ENCODE data around the gene MSANTD4. TPM values are rescaled to one million over a fixed set of nuclear protein-coding genes. Genes with fewer than 3 reads are reported as not detected.
"Not testable (repeated sequence)": the region's sequence is repeated elsewhere in the genome, so short reads cannot be mapped to it uniquely, and the experiment has no call there.

Gene MSANTD4
- total and polyA plus RNA-seq, 2 donors = 7.9 to 15.8 TPM

GRCh38 chr11:106017093-106017492 is 4.9 kb downstream of the MSANTD4 start:
- peaks cover 0 to 6% of the 10 kb centered on the region in 2 donors for H3K36me3 ChIP-seq (ENCODE audit: control insufficient read depth in 2 of 2, insufficient read depth in 2 of 2, low read length in 1 of 2)
- H3K27ac ChIP-seq (ENCODE audit: low read depth in 1 of 2, low read length in 1 of 2) = no peak overlapping the region
- whole genome bisulfite sequencing = 95% methylated on average over 2 of the region's 2 CpGs
- DNase-seq (ENCODE audit: low read depth in 6 of 9, low spot score in 9 of 9) = no peak
- H3K9me3 ChIP-seq (ENCODE audit: control insufficient read depth in 2 of 2, insufficient read depth in 1 of 2, low read length in 1 of 2) = no peaks in the 10 kb centered on the region
- H3K4me1 ChIP-seq (ENCODE audit: control insufficient read depth in 2 of 2, insufficient read depth in 2 of 2, low read length in 2 of 2) = peaks cover 0 to 3% of the 10 kb centered on the region in 2 donors
- no peak overlapping the region for H3K4me3 ChIP-seq (ENCODE audit: low read length in 2 of 2)
- no peaks in the 10 kb centered on the region for H3K27me3 ChIP-seq (ENCODE audit: control insufficient read depth in 2 of 2, insufficient read depth in 1 of 2, low read length in 1 of 2)

GRCh38 chr11:106015066-106015465 is 7.0 kb downstream of the MSANTD4 start:
- WGBS = 98% methylated on average over 2 of the region's 2 CpGs
- H3K27ac ChIP-seq (ENCODE audit: low read depth in 1 of 2, low read length in 1 of 2) = no peak overlapping the region
- no peak overlapping the region for H3K4me3 ChIP-seq (ENCODE audit: low read length in 2 of 2)
- peaks cover 4 to 13% of the 10 kb centered on the region in 2 donors for H3K36me3 ChIP-seq (ENCODE audit: control insufficient read depth in 2 of 2, insufficient read depth in 2 of 2, low read length in 1 of 2)
- no peaks in the 10 kb centered on the region for H3K27me3 ChIP-seq (ENCODE audit: control insufficient read depth in 2 of 2, insufficient read depth in 1 of 2, low read length in 1 of 2)
- DNase-seq (ENCODE audit: low read depth in 6 of 9, low spot score in 9 of 9) = no peak
- H3K4me1 ChIP-seq (ENCODE audit: control insufficient read depth in 2 of 2, insufficient read depth in 2 of 2, low read length in 2 of 2) = no peaks in the 10 kb centered on the region
- no peaks in the 10 kb centered on the region for H3K9me3 ChIP-seq (ENCODE audit: control insufficient read depth in 2 of 2, insufficient read depth in 1 of 2, low read length in 1 of 2)

DNA sequence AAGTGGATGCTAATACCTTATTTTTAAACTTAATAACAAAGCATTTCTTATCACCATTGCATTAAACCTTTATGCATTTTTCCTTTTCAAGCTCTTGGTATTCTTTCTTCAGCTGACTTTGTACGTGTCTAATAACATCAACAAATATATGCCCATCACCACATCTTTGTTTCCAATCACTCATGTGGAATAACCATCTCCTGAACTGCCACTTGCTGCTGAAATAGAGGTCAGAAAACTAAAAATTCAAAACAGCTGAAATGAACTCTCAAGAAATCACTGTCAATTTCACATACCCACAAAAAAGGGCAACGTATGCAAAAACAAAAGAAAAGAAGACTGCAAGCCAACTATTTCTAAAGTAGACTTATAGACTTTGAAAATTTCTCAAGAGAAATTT is 7.4 kb downstream of the MSANTD4 start:
- H3K36me3 ChIP-seq (ENCODE audit: control insufficient read depth in 2 of 2, insufficient read depth in 2 of 2, low read length in 1 of 2) = peaks cover 7 to 17% of the 10 kb centered on the region in 2 donors
- WGBS = 92% methylated on average over 2 of the region's 2 CpGs
- H3K4me1 ChIP-seq (ENCODE audit: control insufficient read depth in 2 of 2, insufficient read depth in 2 of 2, low read length in 2 of 2) = no peaks in the 10 kb centered on the region
- no peak overlapping the region for H3K27ac ChIP-seq (ENCODE audit: low read depth in 1 of 2, low read length in 1 of 2)
- no peaks in the 10 kb centered on the region for H3K9me3 ChIP-seq (ENCODE audit: control insufficient read depth in 2 of 2, insufficient read depth in 1 of 2, low read length in 1 of 2)
- H3K4me3 ChIP-seq (ENCODE audit: low read length in 2 of 2) = no peak overlapping the region
- no peak for DNase-seq (ENCODE audit: low read depth in 6 of 9, low spot score in 9 of 9)
- H3K27me3 ChIP-seq (ENCODE audit: control insufficient read depth in 2 of 2, insufficient read depth in 1 of 2, low read length in 1 of 2) = no peaks in the 10 kb centered on the region

DNA sequence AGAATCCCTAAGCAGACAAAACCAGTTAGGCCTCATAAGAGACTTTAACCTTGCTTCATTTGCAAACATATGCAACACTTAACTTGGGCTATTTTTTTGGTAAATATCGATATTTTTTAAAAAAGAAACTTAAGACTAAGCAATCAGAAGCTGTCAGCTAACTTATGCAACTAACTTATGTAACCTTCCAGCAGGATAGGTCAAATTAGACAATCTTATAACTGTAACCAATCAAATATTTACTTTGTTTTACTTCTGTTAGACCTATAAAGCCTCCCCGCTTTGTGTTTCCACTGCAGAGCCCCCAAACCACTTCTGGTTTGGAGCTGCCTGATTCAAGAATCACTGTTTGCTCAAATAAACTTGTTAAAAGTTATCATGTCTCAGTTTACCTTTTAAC is 8.0 kb downstream of the MSANTD4 start:
- H3K27ac ChIP-seq (ENCODE audit: low read depth in 1 of 2, low read length in 1 of 2) = no peak overlapping the region
- no peaks in the 10 kb centered on the region for H3K4me1 ChIP-seq (ENCODE audit: control insufficient read depth in 2 of 2, insufficient read depth in 2 of 2, low read length in 2 of 2)
- no peak overlapping the region for H3K4me3 ChIP-seq (ENCODE audit: low read length in 2 of 2)
- WGBS = 99% methylated on average over 2 of the region's 2 CpGs
- H3K36me3 ChIP-seq (ENCODE audit: control insufficient read depth in 2 of 2, insufficient read depth in 2 of 2, low read length in 1 of 2) = peaks cover 10 to 22% of the 10 kb centered on the region in 2 donors
- no peak for DNase-seq (ENCODE audit: low read depth in 6 of 9, low spot score in 9 of 9)
- H3K27me3 ChIP-seq (ENCODE audit: control insufficient read depth in 2 of 2, insufficient read depth in 1 of 2, low read length in 1 of 2) = no peaks in the 10 kb centered on the region
- no peaks in the 10 kb centered on the region for H3K9me3 ChIP-seq (ENCODE audit: control insufficient read depth in 2 of 2, insufficient read depth in 1 of 2, low read length in 1 of 2)

GRCh38 chr11:106012744-106013143 is 9.3 kb downstream of the MSANTD4 start:
- Histone ChIP-seq H3K9me3 (ENCODE audit: control insufficient read depth in 2 of 2, insufficient read depth in 1 of 2, low read length in 1 of 2) (no peaks in the 10 kb centered on the region), H3K27ac (ENCODE audit: low read depth in 1 of 2, low read length in 1 of 2) (no peak overlapping the region), H3K36me3 (ENCODE audit: control insufficient read depth in 2 of 2, insufficient read depth in 2 of 2, low read length in 1 of 2) (peaks cover 10 to 25% of the 10 kb centered on the region in 2 donors), H3K4me1 (ENCODE audit: control insufficient read depth in 2 of 2, insufficient read depth in 2 of 2, low read length in 2 of 2) (no peaks in the 10 kb centered on the region), H3K4me3 (ENCODE audit: low read length in 2 of 2) (no peak overlapping the region), H3K27me3 (ENCODE audit: control insufficient read depth in 2 of 2, insufficient read depth in 1 of 2, low read length in 1 of 2) (no peaks in the 10 kb centered on the region)
- 96% methylated on average over 3 of the region's 3 CpGs for WGBS
- DNase-seq (ENCODE audit: low read depth in 6 of 9, low spot score in 9 of 9) = no peak

- 97% methylated on average over 2 of the region's 2 CpGs for WGBS
- Histone ChIP-seq H3K4me1 (ENCODE audit: control insufficient read depth in 2 of 2, insufficient read depth in 2 of 2, low read length in 2 of 2) (no peaks in the 10 kb centered on the region), H3K36me3 (ENCODE audit: control insufficient read depth in 2 of 2, insufficient read depth in 2 of 2, low read length in 1 of 2) (peaks cover 14 to 29% of the 10 kb centered on the region in 2 donors), H3K27me3 (ENCODE audit: control insufficient read depth in 2 of 2, insufficient read depth in 1 of 2, low read length in 1 of 2) (no peaks in the 10 kb centered on the region), H3K4me3 (ENCODE audit: low read length in 2 of 2) (no peak overlapping the region), H3K27ac (ENCODE audit: low read depth in 1 of 2, low read length in 1 of 2) (no peak overlapping the region), H3K9me3 (ENCODE audit: control insufficient read depth in 2 of 2, insufficient read depth in 1 of 2, low read length in 1 of 2) (peaks cover 0 to 1% of the 10 kb centered on the region in 2 donors)
- DNase-seq (ENCODE audit: low read depth in 6 of 9, low spot score in 9 of 9) = no peak
Measured at GRCh38 chr11:106011481-106011880, 10.6 kb downstream of the MSANTD4 start.

DNA sequence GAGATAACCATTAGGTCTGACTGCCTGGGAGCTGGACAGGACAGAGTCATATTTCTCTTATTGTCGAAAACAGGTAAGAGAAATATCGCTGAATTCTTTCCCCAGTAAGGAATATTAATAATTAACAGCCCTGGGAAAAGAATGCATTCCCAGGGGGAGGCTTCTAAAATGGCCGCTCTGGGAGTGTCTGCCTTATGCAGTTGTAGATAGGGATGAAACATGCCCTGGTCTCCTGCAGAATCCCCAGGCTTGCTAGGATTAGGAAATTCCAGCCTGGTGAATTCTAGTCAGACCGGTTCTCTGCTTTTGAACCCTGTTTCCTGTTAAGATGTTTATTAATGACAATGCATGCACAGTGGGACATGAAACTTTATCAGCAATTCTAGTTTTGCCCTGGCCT is 18.9 kb downstream of the MSANTD4 start:
- H3K4me3 ChIP-seq (ENCODE audit: low read length in 2 of 2); H3K27me3 ChIP-seq (ENCODE audit: control insufficient read depth in 2 of 2, insufficient read depth in 1 of 2, low read length in 1 of 2); H3K27ac ChIP-seq (ENCODE audit: low read depth in 1 of 2, low read length in 1 of 2); H3K4me1 ChIP-seq (ENCODE audit: control insufficient read depth in 2 of 2, insufficient read depth in 2 of 2, low read length in 2 of 2); DNase-seq (ENCODE audit: low read depth in 6 of 9, low spot score in 9 of 9); H3K9me3 ChIP-seq (ENCODE audit: control insufficient read depth in 2 of 2, insufficient read depth in 1 of 2, low read length in 1 of 2): not testable (repeated sequence)
- 97% methylated on average over 4 of the region's 4 CpGs for WGBS
- peaks cover 4 to 15% of the 10 kb centered on the region in 2 donors for H3K36me3 ChIP-seq (ENCODE audit: control insufficient read depth in 2 of 2, insufficient read depth in 2 of 2, low read length in 1 of 2)

DNA sequence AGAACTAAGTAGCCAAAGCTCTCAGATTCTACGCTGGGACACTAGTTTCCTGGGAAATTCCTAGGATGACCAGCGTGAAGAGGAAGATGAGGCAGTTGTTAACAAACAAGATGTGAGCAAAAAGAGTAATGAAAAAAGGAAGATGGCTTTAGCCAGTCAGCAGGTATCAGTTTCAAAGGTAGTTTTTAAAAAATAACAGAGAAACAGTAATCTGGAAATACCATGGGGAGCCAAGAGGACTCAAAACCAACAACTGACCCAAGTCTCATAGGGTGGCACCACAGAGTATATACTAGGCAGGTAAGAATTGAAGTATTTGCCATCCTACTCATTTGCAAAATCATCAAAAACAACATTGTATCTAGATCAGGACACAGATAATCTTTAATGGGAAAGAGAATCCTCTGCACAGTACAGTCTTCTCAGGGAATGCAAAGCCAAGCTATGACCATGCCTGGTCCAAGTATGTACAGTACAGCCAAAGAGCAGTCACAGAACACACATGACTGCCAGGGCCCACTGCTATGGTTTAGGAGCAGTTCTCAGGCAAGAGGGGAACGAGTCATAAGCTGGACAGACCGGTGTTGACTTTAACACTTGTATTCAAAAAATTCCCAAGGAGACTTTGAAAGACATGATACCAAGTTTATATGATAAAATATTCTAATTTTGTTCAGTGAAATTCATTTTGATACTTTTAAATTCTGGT is 20.6 kb downstream of the MSANTD4 start:
- Histone ChIP-seq H3K27ac (ENCODE audit: low read depth in 1 of 2, low read length in 1 of 2) (no peak overlapping the region), H3K4me1 (ENCODE audit: control insufficient read depth in 2 of 2, insufficient read depth in 2 of 2, low read length in 2 of 2) (no peaks in the 10 kb centered on the region), H3K4me3 (ENCODE audit: low read length in 2 of 2) (no peak overlapping the region), H3K9me3 (ENCODE audit: control insufficient read depth in 2 of 2, insufficient read depth in 1 of 2, low read length in 1 of 2) (peaks cover 0 to 3% of the 10 kb centered on the region in 2 donors), H3K27me3 (ENCODE audit: control insufficient read depth in 2 of 2, insufficient read depth in 1 of 2, low read length in 1 of 2) (no peaks in the 10 kb centered on the region), H3K36me3 (ENCODE audit: control insufficient read depth in 2 of 2, insufficient read depth in 2 of 2, low read length in 1 of 2) (peaks cover under 1 to 10% of the 10 kb centered on the region in 2 donors)
- no peak for DNase-seq (ENCODE audit: low read depth in 6 of 9, low spot score in 9 of 9)
- 98% methylated on average over 4 of the region's 4 CpGs for WGBS

- DNase-seq (ENCODE audit: low read depth in 6 of 9, low spot score in 9 of 9) = no peak
- Histone ChIP-seq H3K4me3 (ENCODE audit: low read length in 2 of 2) (no peak overlapping the region), H3K9me3 (ENCODE audit: control insufficient read depth in 2 of 2, insufficient read depth in 1 of 2, low read length in 1 of 2) (no peaks in the 10 kb centered on the region), H3K27me3 (ENCODE audit: control insufficient read depth in 2 of 2, insufficient read depth in 1 of 2, low read length in 1 of 2) (no peaks in the 10 kb centered on the region), H3K27ac (ENCODE audit: low read depth in 1 of 2, low read length in 1 of 2) (no peak overlapping the region), H3K36me3 (ENCODE audit: control insufficient read depth in 2 of 2, insufficient read depth in 2 of 2, low read length in 1 of 2) (peaks cover 7 to 9% of the 10 kb centered on the region in 2 donors), H3K4me1 (ENCODE audit: control insufficient read depth in 2 of 2, insufficient read depth in 2 of 2, low read length in 2 of 2) (no peaks in the 10 kb centered on the region)
- 98% methylated on average over 4 of the region's 4 CpGs for WGBS
Measured at GRCh38 chr11:105991888-105992287, 30.2 kb downstream of the MSANTD4 start.

All from thymus (tissue), 11 donors.